H1 (cell line): ENCODE measurements around the gene CABP1. TPM values are rescaled to one million over a fixed set of nuclear protein-coding genes. Genes with fewer than 3 reads are reported as not detected.

ENCODE experiments used
- CTCF ChIA-PET: fragments of 300-600 bp; sonication (Branson Sonifier 250); formaldehyde crosslinking; loops from one replicate; lab custom pipeline; 2021; ENCODE audit not compliant: partially characterized antibody; lab: Charles Lee
- POLR2A ChIA-PET: fragments of 300-600 bp; sonication (Branson Sonifier 250); formaldehyde crosslinking; loops from one replicate; lab custom pipeline; 2021; ENCODE audit warnings: inconsistent platforms; ENCODE audit not compliant: partially characterized antibody; lab: Charles Lee
- DNase-seq, 2 experiments: peaks; one replicate each; pipeline versions ENCODE4 v3.0.0 to v3.0.0-alpha.2; 2010 to 2022; ENCODE audit warnings: low spot score in 2 of 2, low read depth in 1 of 2, mixed read lengths in 1 of 2
- FAIRE-seq: peaks from 2 replicates; lab custom pipeline; 2011; peaks lifted over from hg19 to GRCh38; lab: Jason Lieb, UNC
- H2AFZ ChIP-seq: 2 replicates; pipeline ENCODE4 v1.8.1; 2012; ENCODE audit warnings: low read length, inconsistent platforms
- H2AK5ac ChIP-seq: 2 replicates; pipeline ENCODE4 v1.6.1; 2013; ENCODE audit warnings: low read depth, low read length
- H2BK120ac ChIP-seq: replicated peaks from 2 replicates; pipeline ENCODE3; 2013; ENCODE audit warnings: low read depth, low read length, inconsistent platforms
- H2BK12ac ChIP-seq: 2 replicates; pipeline ENCODE4 v1.6.1; 2013; ENCODE audit warnings: low read depth, low read length
- H2BK15ac ChIP-seq: 2 replicates; pipeline ENCODE4 v1.6.1; 2013; ENCODE audit warnings: low read length
- H2BK20ac ChIP-seq: 2 replicates; pipeline ENCODE4 v1.6.1; 2013; ENCODE audit warnings: low read length
- H2BK5ac ChIP-seq: 2 replicates; pipeline ENCODE4 v1.6.1; 2013; ENCODE audit warnings: low read depth, low read length
- H3K14ac ChIP-seq: 2 replicates; pipeline ENCODE4 v1.6.1; 2013; ENCODE audit warnings: inconsistent platforms; ENCODE audit not compliant: insufficient read length
- H3K18ac ChIP-seq: 2 replicates; pipeline ENCODE4 v1.6.1; 2013; ENCODE audit warnings: low read length; ENCODE audit errors: extremely low read depth
- H3K23ac ChIP-seq: 2 replicates; pipeline ENCODE4 v1.6.1; 2013; ENCODE audit warnings: inconsistent platforms; ENCODE audit not compliant: insufficient read length
- H3K23me2 ChIP-seq: 2 replicates; pipeline ENCODE4 v1.6.1; 2013; ENCODE audit warnings: low read depth, low read length
- H3K27ac ChIP-seq: 2 replicates; pipeline ENCODE4 v1.6.1; 2011; ENCODE audit warnings: low read depth, low read length, inconsistent platforms
- H3K27me3 ChIP-seq, 4 experiments: replicated peaks in 1 of 4; 1 replicate in 1 of 4; 2 replicates in 3 of 4; pipeline versions ENCODE4 v1.6.1 to v1.8.1; 2011 to 2013; ENCODE audit warnings: low read length in 3 of 4, mild to moderate bottlenecking in 3 of 4, inconsistent platforms in 2 of 4, mixed read lengths in 2 of 4, moderate library complexity in 1 of 4; ENCODE audit not compliant: control insufficient read depth in 3 of 4, insufficient read depth in 3 of 4; ENCODE audit errors: extremely low read depth in 1 of 4
- H3K36me3 ChIP-seq, 4 experiments: 2 replicates each; pipeline versions ENCODE4 v1.6.1 to v1.8.1; 2011 to 2013; ENCODE audit warnings: mild to moderate bottlenecking in 4 of 4, low read length in 3 of 4, moderate library complexity in 2 of 4, control low read depth in 1 of 4, inconsistent platforms in 1 of 4; ENCODE audit not compliant: insufficient read depth in 4 of 4, control insufficient read depth in 2 of 4
- H3K4ac ChIP-seq: replicated peaks from 2 replicates; pipeline ENCODE3; 2013; ENCODE audit warnings: low read length, low read depth, mixed read lengths, inconsistent platforms; ENCODE audit not compliant: insufficient read length
- H3K4me1 ChIP-seq, 4 experiments: replicated peaks in 1 of 4; 1 replicate in 1 of 4; 2 replicates in 3 of 4; pipeline versions ENCODE4 v1.6.1 to v1.8.1; 2011 to 2013; ENCODE audit warnings: low read length in 3 of 4, inconsistent platforms in 2 of 4, mixed read lengths in 1 of 4; ENCODE audit not compliant: insufficient read depth in 4 of 4, control insufficient read depth in 3 of 4
- H3K4me2 ChIP-seq, 2 experiments: 2 replicates each; pipeline versions ENCODE4 v1.6.1 to v1.8.1; 2011 to 2013; ENCODE audit warnings: low read depth in 2 of 2, low read length in 2 of 2, control low read depth in 1 of 2, inconsistent platforms in 1 of 2, mild to moderate bottlenecking in 1 of 2; ENCODE audit not compliant: insufficient read depth in 1 of 2
- H3K4me3 ChIP-seq, 4 experiments: fragments of 200-600, 300-600 bp in 1 of 4; sonication (generic), shearing (Covaris generic), sonication (Bioruptor Twin) in 1 of 4; 2 replicates each; pipeline versions ENCODE4 v1.5.1 to v1.8.1; 2011 to 2016; ENCODE audit warnings: low read length in 4 of 4, low read depth in 3 of 4, control low read depth in 2 of 4, inconsistent platforms in 2 of 4, mild to moderate bottlenecking in 2 of 4, mixed read lengths in 1 of 4, moderate library complexity in 1 of 4; ENCODE audit not compliant: insufficient read depth in 2 of 4; ENCODE audit errors: extremely low read depth in 1 of 4
- H3K56ac ChIP-seq: replicated peaks from 2 replicates; pipeline ENCODE3; 2013; ENCODE audit warnings: low read depth, mild to moderate bottlenecking, mixed read lengths, low read length, inconsistent platforms; ENCODE audit not compliant: insufficient read length
- H3K79me1 ChIP-seq: 2 replicates; pipeline ENCODE4 v1.6.1; 2013; ENCODE audit warnings: low read depth, low read length, control low read depth
- H3K79me2 ChIP-seq, 2 experiments: 2 replicates each; pipeline versions ENCODE4 v1.6.1 to v1.8.1; 2012 to 2013; ENCODE audit warnings: low read length in 2 of 2, mild to moderate bottlenecking in 2 of 2, inconsistent platforms in 1 of 2; ENCODE audit not compliant: insufficient read depth in 2 of 2, control insufficient read depth in 1 of 2
- H3K9ac ChIP-seq, 4 experiments: replicated peaks in 1 of 4; 1 replicate in 1 of 4; 2 replicates in 3 of 4; pipeline versions ENCODE4 v1.6.1 to v1.8.1; 2011 to 2013; ENCODE audit warnings: low read depth in 3 of 4, low read length in 3 of 4, control low read depth in 2 of 4, mild to moderate bottlenecking in 2 of 4, moderate library complexity in 2 of 4, inconsistent platforms in 1 of 4; ENCODE audit errors: extremely low read depth in 1 of 4
- H3K9me3 ChIP-seq, 2 experiments: 2 replicates each; pipeline versions ENCODE4 v1.6.1 to v1.8.1; 2012 to 2013; ENCODE audit warnings: mild to moderate bottlenecking in 2 of 2, moderate library complexity in 2 of 2, control low read depth in 1 of 2, inconsistent platforms in 1 of 2, low read depth in 1 of 2, low read length in 1 of 2, mixed read lengths in 1 of 2; ENCODE audit not compliant: insufficient read depth in 2 of 2
- H4K20me1 ChIP-seq, 2 experiments: replicated peaks in 1 of 2; 2 replicates each; pipeline versions ENCODE3 to v1.8.1; 2011 to 2013; ENCODE audit warnings: inconsistent platforms in 2 of 2, low read length in 2 of 2, mild to moderate bottlenecking in 1 of 2; ENCODE audit not compliant: insufficient read depth in 2 of 2, control insufficient read depth in 1 of 2
- H4K5ac ChIP-seq: 2 replicates; pipeline ENCODE4 v1.6.1; 2013; ENCODE audit warnings: low read length, low read depth, mixed read lengths, inconsistent platforms; ENCODE audit not compliant: insufficient read length
- H4K8ac ChIP-seq: 2 replicates; pipeline ENCODE4 v1.8.0; 2013; ENCODE audit warnings: mild to moderate bottlenecking, moderate library complexity, low read length, inconsistent platforms; ENCODE audit not compliant: insufficient read depth; ENCODE audit errors: extremely low read depth
- H4K91ac ChIP-seq: replicated peaks from 2 replicates; pipeline ENCODE3; 2013; ENCODE audit warnings: low read length, mixed read lengths, inconsistent platforms; ENCODE audit not compliant: insufficient read length
- PHF8 ChIP-seq: fragments of 200-600 bp; sonication (generic); conservative IDR thresholded peaks from 2 replicates; pipeline ENCODE4 v1.7.1; 2012; ENCODE audit warnings: low read depth, mild to moderate bottlenecking, inconsistent platforms, low read length, moderate library complexity
- whole genome bisulfite sequencing, 2 experiments: shearing (Covaris generic) in 1 of 2; methylation state at CpG; one replicate each; pipeline versions ENCODE4 v1.1.6 to v1.1.7; 2013 to 2015; ENCODE audit warnings: low lambda C conversion rate in 2 of 2, mixed read lengths in 2 of 2, inconsistent platforms in 1 of 2, low coverage in 1 of 2, missing lambda C conversion rate in 1 of 2; ENCODE audit not compliant: insufficient replicate concordance in 2 of 2, insufficient coverage in 1 of 2, insufficient read length in 1 of 2; ENCODE audit errors: extremely low coverage in 1 of 2, missing lambda C conversion rate in 1 of 2; 5-methylcytosine and 5-hydroxymethylcytosine counted together
- polyA plus RNA-seq, 7 experiments: library from polyadenylated mRNA; depleted of rRNA in 3 of 7; stranded (reverse) in 5 of 7; unstranded in 2 of 7; fragments of >200 nt in 5 of 7; fragments of 200-250 nt in 2 of 7; gene quantifications; 1 replicate in 5 of 7; 2 replicates in 1 of 7; 4 replicates in 1 of 7; pipeline versions ENCODE4 v1.2.1 to v1.2.3, GENCODE V29; 2011 to 2013; ENCODE audit warnings: missing spikeins in 2 of 7, mixed read lengths in 2 of 7
- total RNA-seq: library from RNA; stranded (reverse); fragmentation: NEBNext Ultra II Directional; extraction: Animal tissue kit (Norgen Biotek cat#: 25700); gene quantifications from 2 replicates; pipeline ENCODE4 v1.2.1, GENCODE V29; 2021
- TF ChIP-seq, protein P1 (sequence below): IDR thresholded peaks from 2 replicates; pipeline ENCODE4 v1.6.1; 2011; ENCODE audit warnings: low read length, improper control_type of control experiment

CABP1 gene
- total and polyA plus RNA-seq, 2 of the 8 experiments (the other 6 are each of a cell fraction or from before 2014, with no cell fraction given): 3.9 to 7.4 TPM

- H3K79me1 ChIP-seq: peaks cover 4% of the 10 kb centered on the region; the same call in 1 of the 2 replicates
- H3K4me2 ChIP-seq: peak overlapping the region in 1 of 2 experiments; percentile 72; a peak in 3 of 4 replicates
- H2BK5ac ChIP-seq: no peak overlapping the region
- peaks cover under 1 to 16% (median 4%) of the 10 kb centered on the region in 4 experiments; a peak in 6 of 7 replicates for H3K4me1 ChIP-seq
- H4K5ac ChIP-seq: no peak overlapping the region
- no peak overlapping the region for H3K14ac ChIP-seq
- no peak overlapping the region for H3K18ac ChIP-seq
- H4K91ac ChIP-seq: no peak overlapping the region
- H2AFZ ChIP-seq: no peak overlapping the region
- H3K23me2 ChIP-seq: peaks cover 16% of the 10 kb centered on the region
- H2BK20ac ChIP-seq: no peak overlapping the region
- no peak overlapping the region for H3K23ac ChIP-seq
- WGBS, 2 experiments: 77% methylated on average over 3 of the region's 3 CpGs; no CpG with 5 or more reads in 1 of the 2 experiments
- no peak overlapping the region for H3K4ac ChIP-seq
- H3K9ac ChIP-seq: no peak overlapping the region
- DNase-seq: no peak
- ChIA-PET CTCF (interaction anchor here (10.4 kb wide), 1 partner anchor 38 kb away, joined by 87 read pairs; no protein-coding TSS in a partner anchor), POLR2A (interaction anchor here (1.5 kb wide), 3 partner anchors 13 to 104 kb away, joined by 3 to 6 read pairs (median 4); partner anchors contain the start of gene POP5)
- H2BK15ac ChIP-seq: no peak overlapping the region
- no peak overlapping the region for H4K8ac ChIP-seq
- no peak for FAIRE-seq
- H2BK12ac ChIP-seq: no peak overlapping the region
- no peaks in the 10 kb centered on the region for H3K27me3 ChIP-seq
- H3K9me3 ChIP-seq: no peaks in the 10 kb centered on the region
- H3K4me3 ChIP-seq: peak overlapping the region in 2 of 4 experiments; percentile 74 to 89; a peak in 4 of 8 replicates
- H3K79me2 ChIP-seq: peaks cover 31 to 35% of the 10 kb centered on the region in 2 experiments
- no peak overlapping the region for H2AK5ac ChIP-seq
- no peak overlapping the region for H3K27ac ChIP-seq
- H4K20me1 ChIP-seq: peaks cover 12 to 15% of the 10 kb centered on the region in 2 experiments
- H3K36me3 ChIP-seq: no peaks in the 10 kb centered on the region
- no peak overlapping the region for H2BK120ac ChIP-seq
- H3K56ac ChIP-seq: no peak overlapping the region
- TF ChIP-seq, protein P1, sequence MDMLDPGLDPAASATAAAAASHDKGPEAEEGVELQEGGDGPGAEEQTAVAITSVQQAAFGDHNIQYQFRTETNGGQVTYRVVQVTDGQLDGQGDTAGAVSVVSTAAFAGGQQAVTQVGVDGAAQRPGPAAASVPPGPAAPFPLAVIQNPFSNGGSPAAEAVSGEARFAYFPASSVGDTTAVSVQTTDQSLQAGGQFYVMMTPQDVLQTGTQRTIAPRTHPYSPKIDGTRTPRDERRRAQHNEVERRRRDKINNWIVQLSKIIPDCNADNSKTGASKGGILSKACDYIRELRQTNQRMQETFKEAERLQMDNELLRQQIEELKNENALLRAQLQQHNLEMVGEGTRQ: no peak
- TF ChIP-seq PHF8: no peak
These were observed 45.1 kb downstream of the CABP1 start for GRCh38 chr12:120685522-120685921.
